HG02981 (cell line): ENCODE results near the gene RPL10.
A peak's percentile ranks its signal among the peaks of the same experiment; 100 is the strongest.

Experiments
- ATAC-seq: cut with Tn5 transposase; IDR thresholded peaks from one replicate; pipeline ENCODE4 v1.9.1; 2021; ENCODE audit warnings: mild to moderate bottlenecking, moderate library complexity; ENCODE audit not compliant: unreplicated experiment

RPL10 gene

GRCh38 chrX:154428176-154429171 lies 30.3 kb downstream of the RPL10 start, which contains the start of gene ATP6AP1:
ATP6AP1 (plus strand) TSS chrX:154428677; CDS start chrX:154428693, 16 bp downstream.
- peak; percentile 97 for ATAC-seq

DNA sequence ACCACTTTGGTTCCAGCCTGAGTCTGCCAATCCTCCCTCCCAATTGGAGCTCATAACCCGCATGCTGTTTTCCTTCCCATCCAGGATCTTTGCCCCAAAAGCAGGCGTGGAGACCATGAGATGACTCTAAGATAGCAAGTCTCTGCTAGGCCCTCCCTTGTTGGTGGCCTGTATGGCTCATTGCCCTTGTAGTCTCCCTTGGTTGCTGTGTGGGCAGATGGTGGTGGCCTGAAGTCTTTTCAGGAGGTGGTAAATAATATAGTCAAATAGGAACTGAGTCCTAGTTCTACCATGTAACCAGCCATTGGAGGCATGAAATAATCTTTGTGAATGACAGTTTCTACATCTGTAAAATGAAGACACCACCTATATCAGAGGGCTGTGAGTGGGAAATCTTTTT lies 31.5 kb downstream of the RPL10 start:
- ATAC-seq = no peak

DNA sequence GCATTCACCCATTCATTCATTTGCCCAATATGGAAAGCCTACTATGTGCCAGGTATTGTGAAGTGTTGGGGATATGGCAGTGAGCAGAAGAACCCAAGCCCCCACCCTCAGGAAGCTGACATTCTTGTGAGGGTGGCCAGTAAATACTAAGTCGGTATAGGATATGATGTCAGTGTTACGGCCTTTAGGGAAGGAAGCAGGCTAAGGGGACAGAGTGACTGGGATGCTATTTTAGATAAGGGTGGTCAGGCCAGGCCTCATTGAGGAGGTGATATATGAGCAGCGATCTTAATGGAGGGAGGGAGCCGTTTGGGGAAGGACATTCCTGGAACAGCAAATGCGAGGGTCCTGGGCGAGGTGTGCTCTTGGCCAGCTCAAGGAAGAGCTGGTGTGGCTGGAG lies 32.3 kb downstream of the RPL10 start:
- no peak for ATAC-seq

DNA sequence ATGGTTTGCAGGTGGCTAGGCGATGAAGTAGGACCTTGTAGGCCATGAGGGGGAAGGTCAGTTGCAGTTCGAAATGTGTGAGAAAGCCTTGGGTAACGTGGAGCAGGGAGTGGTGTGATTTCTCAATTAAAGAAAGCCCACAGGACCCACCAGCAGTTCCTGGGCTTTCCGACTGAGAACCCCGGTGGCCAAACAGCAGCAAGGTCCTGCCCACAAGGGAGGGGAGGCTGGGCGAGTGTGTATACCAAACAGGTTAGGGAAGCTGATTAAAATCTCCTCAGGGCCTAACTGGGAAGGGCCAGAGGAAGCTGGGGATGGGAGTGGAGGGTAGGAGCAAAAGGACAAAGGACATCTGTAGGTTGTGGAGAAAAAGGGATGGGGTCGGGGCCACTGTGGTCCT lies 32.7 kb downstream of the RPL10 start:
- ATAC-seq = no peak

- no peak for ATAC-seq
These were observed 33.2 kb downstream of the RPL10 start for GRCh38 chrX:154431341-154431740.

- ATAC-seq = no peak
These were observed 34.0 kb downstream of the RPL10 start for GRCh38 chrX:154432210-154432609.

- ATAC-seq = no peak
These were observed 35.4 kb downstream of the RPL10 start for GRCh38 chrX:154433605-154434004.

GRCh38 chrX:154434394-154435168 lies 36.4 kb downstream of the RPL10 start:
- ATAC-seq = no peak

- no peak for ATAC-seq
These were observed 37.1 kb downstream of the RPL10 start for GRCh38 chrX:154435171-154435733.

DNA sequence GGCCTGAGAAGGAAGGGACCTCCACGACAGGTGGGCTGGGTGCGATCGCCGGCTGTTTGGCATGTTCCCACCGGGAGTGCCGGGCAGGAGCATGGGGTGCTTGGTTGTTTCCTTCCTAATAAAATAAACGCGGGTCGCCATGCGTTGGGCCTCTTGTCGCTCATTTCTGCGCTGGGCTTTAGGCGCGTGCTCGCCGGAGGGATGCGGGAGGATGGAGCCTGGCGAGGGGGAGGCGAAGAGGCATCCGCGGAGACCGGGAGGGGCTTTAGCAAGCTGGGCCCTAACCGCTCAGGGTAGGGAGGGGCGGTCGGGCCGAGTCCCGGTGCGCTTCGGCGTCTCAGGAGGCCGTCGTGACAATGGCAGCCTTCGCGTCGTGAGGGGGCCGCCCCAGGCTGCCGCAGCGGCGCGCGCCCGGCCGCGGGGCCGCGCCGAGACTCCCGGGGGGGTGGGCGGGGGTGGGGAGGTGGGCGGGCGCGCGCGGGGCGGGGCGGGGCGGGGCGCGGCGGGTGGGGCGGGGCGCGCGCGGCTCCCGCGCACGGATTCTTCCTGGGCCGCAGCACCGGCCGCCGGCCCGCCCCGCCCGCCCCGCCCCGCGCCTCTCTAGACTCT lies 38.3 kb downstream of the RPL10 start:
- no peak for ATAC-seq

GRCh38 chrX:154436983-154437752 lies 39.0 kb downstream of the RPL10 start, which contains the start of gene GDI1:
GDI1 (plus strand) TSS chrX:154437154; CDS start chrX:154437255, 101 bp downstream.
- ATAC-seq = no peak

- no peak for ATAC-seq
These were observed 40.1 kb downstream of the RPL10 start for GRCh38 chrX:154437971-154438893.

- ATAC-seq = no peak
These were observed 41.7 kb downstream of the RPL10 start for GRCh38 chrX:154439841-154440240.

DNA sequence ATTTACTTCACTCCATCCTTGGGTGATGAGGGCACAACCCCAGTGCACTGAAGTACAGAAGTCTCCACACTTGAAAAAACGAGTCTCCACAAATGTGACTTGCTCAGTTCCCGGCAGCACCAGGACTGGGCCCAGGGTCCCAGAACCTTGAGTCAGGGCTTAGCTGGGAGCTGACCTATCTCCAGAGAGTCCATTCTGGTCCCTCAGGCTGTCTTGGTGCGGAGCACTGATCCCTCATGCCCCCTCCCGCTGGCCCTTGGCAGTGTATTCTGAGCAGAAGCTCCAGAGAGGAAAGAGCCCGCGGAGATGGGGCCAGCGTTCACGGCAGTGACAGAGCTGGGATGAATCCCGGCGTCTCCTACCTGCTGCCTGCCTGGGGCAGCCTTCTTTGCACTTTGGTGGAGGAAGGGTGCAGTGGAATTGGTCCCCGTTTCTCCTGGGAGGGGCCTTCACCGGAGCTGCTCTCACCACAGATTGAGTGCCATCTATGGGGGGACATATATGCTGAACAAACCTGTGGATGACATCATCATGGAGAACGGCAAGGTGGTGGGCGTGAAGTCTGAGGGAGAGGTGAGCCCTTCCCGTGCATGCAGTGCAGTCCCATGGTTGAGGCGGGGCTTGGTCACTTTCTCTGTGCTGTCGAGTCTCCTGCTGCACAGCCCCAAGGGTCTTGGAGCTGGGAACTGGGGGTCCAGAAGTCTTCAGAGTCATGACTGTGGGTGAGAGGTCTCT lies 42.6 kb downstream of the RPL10 start:
- no peak for ATAC-seq

- no peak for ATAC-seq
These were observed 43.4 kb downstream of the RPL10 start for GRCh38 chrX:154441564-154441963.

GRCh38 chrX:154441984-154442707 lies 44.0 kb downstream of the RPL10 start:
- no peak for ATAC-seq

DNA sequence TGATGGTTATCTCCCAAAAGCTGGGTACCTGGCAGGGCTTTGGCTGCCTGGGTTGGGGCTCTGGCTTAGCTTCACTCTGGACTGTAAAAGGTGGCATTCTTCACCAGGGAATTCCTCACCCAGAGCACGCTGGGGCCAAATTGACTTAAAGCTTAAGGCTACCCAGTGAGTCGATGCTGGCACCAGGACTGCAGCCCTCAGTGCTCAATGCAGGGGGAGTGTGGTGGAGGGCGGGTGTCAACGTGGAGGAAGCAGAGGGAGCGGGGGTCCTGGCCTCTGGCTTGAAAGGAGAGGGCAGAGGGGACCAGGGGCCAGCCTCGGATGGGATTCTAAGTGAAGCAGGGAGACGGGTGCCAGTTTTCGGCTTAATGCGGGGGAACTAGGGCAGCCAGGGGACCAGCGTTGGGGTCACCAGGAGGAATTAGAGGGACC lies 45.3 kb downstream of the RPL10 start:
- no peak for ATAC-seq
